K562 (cell line): ENCODE measurements around the gene ARID4B. TPM values are rescaled to one million over a fixed set of nuclear protein-coding genes. Genes with fewer than 3 reads are reported as not detected.

ENCODE experiments used
- BRD4 ChIP-seq: fragments of 200-600 bp; sonication (generic); IDR thresholded peaks from 2 replicates; pipeline ENCODE4 v1.6.1; 2017; ENCODE audit warnings: inconsistent platforms
- FOS ChIP-seq: IDR thresholded peaks from 3 replicates; pipeline ENCODE4 v1.6.1; 2011; ENCODE audit not compliant: insufficient read length; ENCODE audit errors: extremely low read depth
- HIVEP1 ChIP-seq: fragments of 250-450 bp; sonication (Bioruptor Pico); IDR thresholded peaks from 2 replicates; pipeline ENCODE4 v1.4.0; 2020; ENCODE audit warnings: mild to moderate bottlenecking
- MEF2A ChIP-seq: IDR thresholded peaks from 2 replicates; pipeline ENCODE4 v1.6.1; 2011; ENCODE audit warnings: low read depth, mild to moderate bottlenecking, low read length, moderate library complexity; ENCODE audit not compliant: control insufficient read depth
- RBM34 ChIP-seq: fragments of 200-400 bp; formaldehyde crosslinking; IDR thresholded peaks from 2 replicates; pipeline ENCODE4 v1.6.1; 2018; ENCODE audit warnings: low read length, borderline replicate concordance; ENCODE audit not compliant: insufficient read depth
- SP2 ChIP-seq: IDR thresholded peaks from 2 replicates; pipeline ENCODE4 v1.6.1; 2011; ENCODE audit warnings: mild to moderate bottlenecking, low read depth, low read length, moderate library complexity; ENCODE audit not compliant: poor library complexity, severe bottlenecking; ENCODE audit errors: extremely low read depth
- ZEB2 ChIP-seq: fragments of 450-650 bp; IDR thresholded peaks from 2 replicates; pipeline ENCODE4 v1.6.1; 2016
- ZNF197 ChIP-seq: fragments of 200-800 bp; sonication (Bioruptor generic); IDR thresholded peaks from 2 replicates; pipeline ENCODE4 v1.6.1; 2016; ENCODE audit warnings: low read depth, missing genetic modification characterization, missing compliant biosample characterization
- ZZZ3 ChIP-seq: fragments of 450-650 bp; IDR thresholded peaks from 2 replicates; pipeline ENCODE4 v1.6.1; 2016; ENCODE audit warnings: antibody characterized with exemption, mild to moderate bottlenecking, moderate library complexity
- polyA plus RNA-seq, 8 experiments: library from polyadenylated mRNA; depleted of rRNA in 4 of 8; stranded (reverse) in 5 of 8; unstranded in 3 of 8; fragments of >200 nt; fragmentation: Nextera tagmentation in 2 of 8; fragmentation: Illumina TruSeq in 1 of 8; extraction: Ambion mirVana in 2 of 8; extraction: Trizol in 1 of 8; gene quantifications; 2 replicates each; pipeline versions ENCODE4 v1.2.1 to v1.2.3, GENCODE V29; 2011 to 2014; ENCODE audit warnings: inconsistent platforms in 1 of 8, missing spikeins in 1 of 8
- total RNA-seq, 7 experiments: library from RNA; depleted of rRNA in 6 of 7; stranded (reverse); fragments of >200 nt in 6 of 7; fragmentation: Illumina TruSeq in 2 of 7; extraction: Trizol in 2 of 7; gene quantifications; 2 replicates each; pipeline versions ENCODE4 v1.2.1 to v1.2.3, GENCODE V29; 2011 to 2021; ENCODE audit warnings: low replicate concordance in 1 of 7
- TF ChIP-seq, protein P1 (sequence below): fragments of 250-450 bp; sonication (Bioruptor Pico); IDR thresholded peaks from 2 replicates; pipeline ENCODE4 v1.5.0; 2021; ENCODE audit warnings: mild to moderate bottlenecking, moderate library complexity
- TF ChIP-seq, protein P2 (sequence below), 2 experiments: fragments of 450-650 bp; IDR thresholded peaks; 2 replicates each; pipeline ENCODE4 v1.6.1; 2016
- TF ChIP-seq, protein P3 (sequence below): fragments of 250-450 bp; sonication (Bioruptor Pico); IDR thresholded peaks from 2 replicates; pipeline ENCODE4 v1.4.0; 2020

ARID4B gene
- total and polyA plus RNA-seq, 9 of the 15 experiments (the other 6 are each of a cell fraction or from before 2014, with no cell fraction given) = 8.4 to 38.9 (median 18.5) TPM

DNA sequence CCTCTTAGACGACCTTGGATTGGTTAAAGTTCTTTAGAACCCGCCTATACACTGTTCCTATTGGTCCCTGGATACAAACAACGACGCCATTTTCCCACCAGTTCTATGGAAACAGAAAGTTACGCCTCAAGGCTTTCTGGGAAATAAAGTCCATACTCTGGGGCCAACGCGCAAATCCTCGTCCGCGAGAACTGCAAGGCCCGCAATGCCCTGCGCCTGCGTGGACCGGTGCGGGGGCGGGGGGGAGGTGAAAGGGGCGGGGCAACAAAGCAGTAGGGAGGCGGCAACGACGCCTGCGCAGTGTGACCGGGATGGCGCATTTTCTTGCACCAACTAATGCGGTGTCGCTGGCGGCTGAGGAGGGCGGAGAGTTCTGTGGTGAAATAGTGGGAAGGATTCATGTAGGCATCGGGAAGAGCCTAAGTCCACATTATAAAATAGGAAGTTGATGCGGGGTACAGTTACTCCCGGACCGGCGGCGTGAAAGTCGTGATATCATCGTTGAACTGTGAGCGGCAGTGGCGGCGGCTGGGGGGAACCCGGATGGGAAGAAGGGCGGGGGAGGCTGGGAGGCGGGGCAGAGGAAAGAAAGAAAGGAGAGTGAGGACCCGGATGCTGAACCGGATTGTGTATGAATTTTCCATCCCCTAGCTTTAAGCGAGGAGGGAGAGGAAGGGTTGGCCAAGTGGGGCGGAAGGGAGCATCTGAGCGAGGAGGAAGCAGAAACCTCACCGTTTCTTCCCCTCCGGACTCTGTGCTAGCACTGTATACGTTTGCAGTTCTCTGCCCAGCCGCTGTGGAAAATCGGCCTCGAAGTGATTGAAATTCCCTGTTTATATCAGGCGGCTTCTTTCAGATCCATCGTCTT is 526 bp upstream of the ARID4B start, which contains the start of gene GGPS1 (continued):
- peak; percentile 81; the same call in 1 of the 2 replicates for TF ChIP-seq ZNF197
- TF ChIP-seq ZEB2 = peak; percentile 73; the same call in 1 of the 2 replicates
- TF ChIP-seq FOS = peak; percentile 93
- peak; percentile 95 for TF ChIP-seq ZZZ3
- TF ChIP-seq, protein P1, sequence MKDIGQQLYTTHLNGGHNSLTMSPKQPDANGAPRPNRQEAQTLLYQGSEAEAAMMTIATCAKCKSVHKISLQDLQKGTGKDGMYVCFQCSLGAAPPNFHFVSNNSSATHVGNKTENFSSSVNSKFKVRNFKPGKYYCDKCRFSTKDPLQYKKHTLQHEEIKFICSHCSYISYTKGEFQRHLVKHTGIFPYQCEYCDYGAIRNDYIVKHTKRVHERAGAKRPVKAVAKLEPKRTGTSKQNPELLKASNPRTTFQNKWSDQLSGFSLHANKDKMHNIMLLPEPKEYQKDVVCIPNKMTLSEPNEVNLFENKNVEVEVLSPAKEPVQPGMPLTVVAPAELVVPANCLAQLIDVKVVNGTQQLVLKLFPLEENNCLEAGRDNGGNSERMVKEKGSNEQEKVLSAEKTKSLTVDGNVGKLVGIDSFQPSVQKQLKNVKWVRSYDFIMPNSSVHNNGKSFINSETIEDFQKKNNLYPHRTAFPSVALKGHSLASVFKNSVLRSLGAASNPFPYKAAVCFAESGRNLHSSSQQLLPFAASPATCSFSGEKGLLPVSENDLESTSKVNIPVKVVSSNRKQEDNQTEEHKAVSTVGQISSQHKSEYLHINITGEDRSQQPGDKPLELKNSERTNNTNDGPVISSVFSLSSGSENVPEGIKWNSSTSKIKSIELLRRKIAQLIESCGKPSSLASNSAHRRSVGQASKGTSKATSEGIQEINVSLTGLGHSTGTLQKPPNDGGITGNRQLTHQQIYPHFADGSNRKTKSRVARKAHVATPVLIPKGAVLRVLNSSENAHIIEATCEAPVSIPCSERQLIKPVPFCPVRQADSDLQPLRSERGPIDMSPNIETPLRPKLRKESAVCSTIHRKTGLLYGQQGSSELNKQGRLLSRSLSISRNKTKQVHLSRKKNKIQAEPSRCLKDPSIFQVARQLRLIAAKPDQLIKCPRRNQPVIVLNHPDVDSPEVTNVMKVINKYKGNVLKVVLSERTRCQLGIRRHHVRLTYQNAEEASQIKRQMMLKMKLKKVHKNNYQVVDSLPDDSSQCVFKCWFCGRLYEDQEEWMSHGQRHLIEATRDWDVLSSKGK (CRISPR knock-in tag) = no peak
- no peak; the same call in 1 of the 2 replicates for TF ChIP-seq BRD4
- TF ChIP-seq, protein P2, sequence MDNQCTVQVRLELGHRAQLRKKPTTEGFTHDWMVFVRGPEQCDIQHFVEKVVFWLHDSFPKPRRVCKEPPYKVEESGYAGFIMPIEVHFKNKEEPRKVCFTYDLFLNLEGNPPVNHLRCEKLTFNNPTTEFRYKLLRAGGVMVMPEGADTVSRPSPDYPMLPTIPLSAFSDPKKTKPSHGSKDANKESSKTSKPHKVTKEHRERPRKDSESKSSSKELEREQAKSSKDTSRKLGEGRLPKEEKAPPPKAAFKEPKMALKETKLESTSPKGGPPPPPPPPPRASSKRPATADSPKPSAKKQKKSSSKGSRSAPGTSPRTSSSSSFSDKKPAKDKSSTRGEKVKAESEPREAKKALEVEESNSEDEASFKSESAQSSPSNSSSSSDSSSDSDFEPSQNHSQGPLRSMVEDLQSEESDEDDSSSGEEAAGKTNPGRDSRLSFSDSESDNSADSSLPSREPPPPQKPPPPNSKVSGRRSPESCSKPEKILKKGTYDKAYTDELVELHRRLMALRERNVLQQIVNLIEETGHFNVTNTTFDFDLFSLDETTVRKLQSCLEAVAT (IDR thresholded peaks at IDR 0.05) = peak in 1 of 2 experiments; percentile 39; a peak in 2 of 4 replicates
- TF ChIP-seq, protein P3, sequence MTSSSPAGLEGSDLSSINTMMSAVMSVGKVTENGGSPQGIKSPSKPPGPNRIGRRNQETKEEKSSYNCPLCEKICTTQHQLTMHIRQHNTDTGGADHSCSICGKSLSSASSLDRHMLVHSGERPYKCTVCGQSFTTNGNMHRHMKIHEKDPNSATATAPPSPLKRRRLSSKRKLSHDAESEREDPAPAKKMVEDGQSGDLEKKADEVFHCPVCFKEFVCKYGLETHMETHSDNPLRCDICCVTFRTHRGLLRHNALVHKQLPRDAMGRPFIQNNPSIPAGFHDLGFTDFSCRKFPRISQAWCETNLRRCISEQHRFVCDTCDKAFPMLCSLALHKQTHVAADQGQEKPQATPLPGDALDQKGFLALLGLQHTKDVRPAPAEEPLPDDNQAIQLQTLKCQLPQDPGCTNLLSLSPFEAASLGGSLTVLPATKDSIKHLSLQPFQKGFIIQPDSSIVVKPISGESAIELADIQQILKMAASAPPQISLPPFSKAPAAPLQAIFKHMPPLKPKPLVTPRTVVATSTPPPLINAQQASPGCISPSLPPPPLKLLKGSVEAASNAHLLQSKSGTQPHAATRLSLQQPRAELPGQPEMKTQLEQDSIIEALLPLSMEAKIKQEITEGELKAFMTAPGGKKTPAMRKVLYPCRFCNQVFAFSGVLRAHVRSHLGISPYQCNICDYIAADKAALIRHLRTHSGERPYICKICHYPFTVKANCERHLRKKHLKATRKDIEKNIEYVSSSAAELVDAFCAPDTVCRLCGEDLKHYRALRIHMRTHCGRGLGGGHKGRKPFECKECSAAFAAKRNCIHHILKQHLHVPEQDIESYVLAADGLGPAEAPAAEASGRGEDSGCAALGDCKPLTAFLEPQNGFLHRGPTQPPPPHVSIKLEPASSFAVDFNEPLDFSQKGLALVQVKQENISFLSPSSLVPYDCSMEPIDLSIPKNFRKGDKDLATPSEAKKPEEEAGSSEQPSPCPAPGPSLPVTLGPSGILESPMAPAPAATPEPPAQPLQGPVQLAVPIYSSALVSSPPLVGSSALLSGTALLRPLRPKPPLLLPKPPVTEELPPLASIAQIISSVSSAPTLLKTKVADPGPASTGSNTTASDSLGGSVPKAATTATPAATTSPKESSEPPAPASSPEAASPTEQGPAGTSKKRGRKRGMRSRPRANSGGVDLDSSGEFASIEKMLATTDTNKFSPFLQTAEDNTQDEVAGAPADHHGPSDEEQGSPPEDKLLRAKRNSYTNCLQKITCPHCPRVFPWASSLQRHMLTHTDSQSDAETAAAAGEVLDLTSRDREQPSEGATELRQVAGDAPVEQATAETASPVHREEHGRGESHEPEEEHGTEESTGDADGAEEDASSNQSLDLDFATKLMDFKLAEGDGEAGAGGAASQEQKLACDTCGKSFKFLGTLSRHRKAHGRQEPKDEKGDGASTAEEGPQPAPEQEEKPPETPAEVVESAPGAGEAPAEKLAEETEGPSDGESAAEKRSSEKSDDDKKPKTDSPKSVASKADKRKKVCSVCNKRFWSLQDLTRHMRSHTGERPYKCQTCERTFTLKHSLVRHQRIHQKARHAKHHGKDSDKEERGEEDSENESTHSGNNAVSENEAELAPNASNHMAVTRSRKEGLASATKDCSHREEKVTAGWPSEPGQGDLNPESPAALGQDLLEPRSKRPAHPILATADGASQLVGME (CRISPR knock-in tag) = no peak
- peak; percentile 55 for TF ChIP-seq SP2
- TF ChIP-seq RBM34 = no peak
- 0 out of 2 replicates have a peak, but pooled peaks have one; percentile 37 for TF ChIP-seq HIVEP1
- no peak for TF ChIP-seq MEF2A
